Spleen (tissue), 11 donors: ENCODE data around the gene MSX2. TPM values are rescaled to one million over a fixed set of nuclear protein-coding genes. Genes with fewer than 3 reads are reported as not detected.

Experiments
- DNase-seq: peaks from one replicate; pipeline ENCODE4 v3.0.0-alpha.2; 2020
- H3K27ac ChIP-seq, 8 donors: fragments of 200-600 bp; sonication (generic) in 7 of 8; 1 replicate in 4 of 8; 2 replicates in 4 of 8; pipeline versions ENCODE4 v1.5.0 to v1.8.0; 2016 to 2021; ENCODE audit warnings: inconsistent platforms in 4 of 8, mild to moderate bottlenecking in 4 of 8, moderate library complexity in 1 of 8
- H3K27me3 ChIP-seq, 7 donors: fragments of 200-600 bp; sonication (generic) in 6 of 7; replicated peaks in 1 of 7; 1 replicate in 4 of 7; 2 replicates in 3 of 7; pipeline versions ENCODE4 v1.5.0 to v1.8.0; 2016 to 2021; ENCODE audit warnings: inconsistent platforms in 3 of 7, mild to moderate bottlenecking in 1 of 7
- H3K36me3 ChIP-seq, 6 donors: fragments of 200-600 bp; sonication (generic) in 5 of 6; 1 replicate in 4 of 6; 2 replicates in 2 of 6; pipeline versions ENCODE4 v1.5.0 to v1.8.0; 2016 to 2021; ENCODE audit warnings: inconsistent platforms in 2 of 6
- H3K4me1 ChIP-seq, 6 donors: fragments of 200-600 bp; sonication (generic) in 5 of 6; 1 replicate in 3 of 6; 2 replicates in 3 of 6; pipeline versions ENCODE4 v1.5.0 to v1.8.0; 2016 to 2021; ENCODE audit warnings: inconsistent platforms in 3 of 6
- H3K4me3 ChIP-seq, 8 donors: fragments of 200-600 bp; sonication (generic) in 7 of 8; 1 replicate in 4 of 8; 2 replicates in 4 of 8; pipeline versions ENCODE4 v1.5.0 to v1.8.0; 2016 to 2021; ENCODE audit warnings: inconsistent platforms in 4 of 8, mild to moderate bottlenecking in 4 of 8, moderate library complexity in 2 of 8
- H3K9me3 ChIP-seq, 8 donors: fragments of 200-600 bp; sonication (generic) in 7 of 8; 1 replicate in 4 of 8; 2 replicates in 4 of 8; pipeline versions ENCODE4 v1.5.0 to v1.8.0; 2016 to 2021; ENCODE audit warnings: inconsistent platforms in 4 of 8
- CTCF ChIP-seq, 11 experiments: fragments of 200-600 bp in 7 of 11; fragments of 450-650 bp in 4 of 11; sonication (generic) in 4 of 11; IDR thresholded peaks in 8 of 11; conservative IDR thresholded peaks in 3 of 11; 1 replicate in 7 of 11; 2 replicates in 4 of 11; pipeline versions ENCODE4 v1.4.0 to v1.8.0; 2016 to 2021; ENCODE audit warnings: antibody characterized with exemption in 11 of 11, inconsistent platforms in 4 of 11, mild to moderate bottlenecking in 1 of 11
- POLR2A ChIP-seq, 3 donors: fragments of 450-650 bp; IDR thresholded peaks; one replicate each; pipeline ENCODE4 v1.5.1; 2017; ENCODE audit warnings: antibody characterized with exemption in 3 of 3, mild to moderate bottlenecking in 1 of 3
- POLR2AphosphoS5 ChIP-seq, 3 donors: sonication (generic); formaldehyde crosslinking; IDR thresholded peaks; one replicate each; pipeline ENCODE4 v1.5.1; 2017; ENCODE audit warnings: antibody characterized with exemption in 3 of 3
- WGBS, 5 donors: extraction: QIAGEN DNeasy Blood & Tissue Kit in 3 of 5; methylation state at CpG; one replicate each; pipeline versions ENCODE4 v1.1.5 to v1.1.7; 2013 to 2018; 5-methylcytosine and 5-hydroxymethylcytosine counted together
- intact Hi-C: fragments of 100-400 bp; cut with DNase I; formaldehyde crosslinking; loops from one replicate; pipeline ENCODE4 v1.15.0; 2023; ENCODE audit warnings: low total_unique reads
- polyA plus RNA-seq, 3 donors: library from polyadenylated mRNA; stranded (reverse); fragments of 200-250 nt; gene quantifications; one replicate each; pipeline ENCODE4 v1.2.1, GENCODE V29; 2013
- total RNA-seq, 7 donors: library from RNA; depleted of rRNA in 3 of 7; stranded (reverse); fragments of >200 nt in 3 of 7; fragmentation: NEBNext Ultra II Directional in 4 of 7; extraction: Animal tissue kit (Norgen Biotek cat#: 25700) in 4 of 7; gene quantifications; one replicate each; pipeline versions ENCODE4 v1.1.0 to v1.2.1, GENCODE V29; 2016 to 2021
- donor health status: healthy with polysubstance abuse.
- donor health status: DM: no; HTN: no; CAD: no; lungs with moderate emphysema.
- donor health status: DM: no; HTN: no; CAD: no.
- donor health status: Bipolar disorder and iron deficiency.
- donor health status: healthy.
- donor health status: DM: no; HTN: no; CAD: no.
- donor health status: DM: yes; HTN: yes; CAD: no.

MSX2 gene
- total and polyA plus RNA-seq, 10 donors: 0.11 to 3.2 (median 0.36) TPM

- Histone ChIP-seq H3K27me3 (peaks cover 0 to 100% (median 89%) of the 10 kb centered on the region in 7 donors), H3K27ac (no peak overlapping the region), H3K4me3 (peak overlapping the region; percentile 18 to 69 (median 43)), H3K36me3 (peaks cover 0 to under 1% (median 0%) of the 10 kb centered on the region in 6 donors), H3K4me1 (peaks cover 0 to 44% (median 15%) of the 10 kb centered on the region in 6 donors), H3K9me3 (no peaks in the 10 kb centered on the region)
- no peak for TF ChIP-seq POLR2A (IDR thresholded peaks at IDR 0.05)
- no peak for TF ChIP-seq CTCF (IDR thresholded peaks at IDR 0.05 in 8 of 11, conservative IDR thresholded peaks at IDR 0.05 in 3 of 11)
- no peak for TF ChIP-seq POLR2AphosphoS5 (IDR thresholded peaks at IDR 0.05)
- intact Hi-C loops: no loop called here
- 4 to 11% (median 4%) methylated on average over 20 of the region's 20 CpGs for WGBS, 5 donors
- DNase-seq: no peak
Measured at GRCh38 chr5:174723979-174724483, 351 bp upstream of the MSX2 start.

- peaks cover 0 to 5% (median 0%) of the 10 kb centered on the region in 6 donors for H3K36me3 ChIP-seq
- H3K4me1 ChIP-seq: peaks cover 0 to 40% (median 15%) of the 10 kb centered on the region in 6 donors
- no peaks in the 10 kb centered on the region for H3K9me3 ChIP-seq
- H3K4me3 ChIP-seq: peak overlapping the region; percentile 33 to 69 (median 43)
- 5 to 10% (median 8%) methylated on average over 27 to 30 of the region's 30 CpGs for WGBS, 5 donors
- no peak overlapping the region for H3K27ac ChIP-seq
- DNase-seq: no peak
- TF ChIP-seq POLR2A (IDR thresholded peaks at IDR 0.05): no peak
- no peak for TF ChIP-seq CTCF (IDR thresholded peaks at IDR 0.05 in 8 of 11, conservative IDR thresholded peaks at IDR 0.05 in 3 of 11)
- no peak for TF ChIP-seq POLR2AphosphoS5 (IDR thresholded peaks at IDR 0.05)
- H3K27me3 ChIP-seq: peaks cover 0 to 100% (median 86%) of the 10 kb centered on the region in 7 donors
- intact Hi-C loops: no loop called here
Measured at GRCh38 chr5:174725261-174725990, 1.0 kb downstream of the MSX2 start.

GRCh38 chr5:174725991-174726601 is 1.7 kb downstream of the MSX2 start:
- Histone ChIP-seq H3K36me3 (peaks cover 0 to 5% (median 0%) of the 10 kb centered on the region in 6 donors), H3K9me3 (no peaks in the 10 kb centered on the region), H3K27me3 (peaks cover 0 to 100% (median 84%) of the 10 kb centered on the region in 7 donors), H3K4me1 (peaks cover 0 to 35% (median 13%) of the 10 kb centered on the region in 6 donors), H3K27ac (no peak overlapping the region), H3K4me3 (peak overlapping the region in 5 of 8 donors; percentile 42 to 69 (median 45))
- TF ChIP-seq POLR2A (IDR thresholded peaks at IDR 0.05): no peak
- no peak for TF ChIP-seq CTCF (IDR thresholded peaks at IDR 0.05 in 8 of 11, conservative IDR thresholded peaks at IDR 0.05 in 3 of 11)
- no peak for TF ChIP-seq POLR2AphosphoS5 (IDR thresholded peaks at IDR 0.05)
- no peak for DNase-seq
- WGBS, 5 donors: 28 to 38% (median 33%) methylated on average over 10 to 11 of the region's 11 CpGs
- intact Hi-C loops: no loop called here
